Natural killer cell (primary cell): ENCODE measurements around the gene KRTDAP. TPM values are rescaled to one million over a fixed set of nuclear protein-coding genes. Genes with fewer than 3 reads are reported as not detected.

ENCODE experiments used
- total RNA-seq, 4 donors: library from RNA; stranded (reverse); fragments of 120-200 nt in 1 of 4; gene quantifications; one replicate each; pipeline versions ENCODE4 v1.2.3 to v1.2.4, GENCODE V29; 2013 to 2022

The KRTDAP gene
- total RNA-seq, 3 donors from 2014 or later (not counting 1 experiment from before 2014, with no cell fraction given): not detected

Other genes with a start within 250 kb of the KRTDAP start
- gene LSR, start 241.5 kb downstream of the KRTDAP start, total RNA-seq: 1 to 10 TPM; 3.4 to 6.9 (median 6.7) TPM
- 100 to 1,000 TPM; 243 to 253 (median 250) TPM for gene USF2, start 221.5 kb downstream of the KRTDAP start, total RNA-seq
- gene HAMP, start 207.9 kb downstream of the KRTDAP start, total RNA-seq: 1 to 10 TPM in 1 of 3 donors, under 1 TPM in 2; 0.34 to 1.5 (median 0.45) TPM
- gene MAG, start 198.3 kb downstream of the KRTDAP start, total RNA-seq: not detected
- gene CD22, start 161.3 kb downstream of the KRTDAP start, total RNA-seq: 1 to 10 TPM; 4.3 to 7.0 (median 6.0) TPM
- gene FFAR1, start 142.6 kb downstream of the KRTDAP start, total RNA-seq: under 1 TPM in 2 of 3 donors, not detected in 1; 0.30 to 0.47 TPM
- 1 to 10 TPM in 1 of 3 donors, under 1 TPM in 1, not detected in 1; 0.92 to 2.7 TPM for gene FFAR3, start 132.0 kb downstream of the KRTDAP start, total RNA-seq
- 1 to 10 TPM in 1 of 3 donors, under 1 TPM in 1, not detected in 1; 0.19 to 1.5 TPM for gene GPR42, start 119.4 kb downstream of the KRTDAP start, total RNA-seq
- gene FFAR2, start 42.2 kb downstream of the KRTDAP start, total RNA-seq: 1 to 10 TPM in 2 of 3 donors, under 1 TPM in 1; 0.70 to 8.6 (median 1.6) TPM
- 10 to 100 TPM; 10.7 to 15.3 (median 11.3) TPM for gene DMKN, start 23.2 kb upstream of the KRTDAP start, total RNA-seq
- not detected for gene SBSN, start 37.8 kb upstream of the KRTDAP start, total RNA-seq
- not detected for gene GAPDHS, start 43.0 kb upstream of the KRTDAP start, total RNA-seq
- gene TMEM147, start 55.2 kb upstream of the KRTDAP start, total RNA-seq: 10 to 100 TPM; 30.6 to 37.9 (median 31.2) TPM
- not detected for gene ATP4A, start 73.2 kb upstream of the KRTDAP start, total RNA-seq
- gene PMIS2, start 95.7 kb upstream of the KRTDAP start, total RNA-seq: not detected
- 10 to 100 TPM; 17.5 to 26.4 (median 21.6) TPM for gene HAUS5, start 122.3 kb upstream of the KRTDAP start, total RNA-seq
- 10 to 100 TPM; 51.6 to 61.7 (median 58.2) TPM for gene RBM42, start 138.6 kb upstream of the KRTDAP start, total RNA-seq
- gene ETV2, start 151.3 kb upstream of the KRTDAP start, total RNA-seq: 1 to 10 TPM in 1 of 3 donors, under 1 TPM in 2; 0.48 to 2.0 (median 0.87) TPM
- gene COX6B1, start 157.9 kb upstream of the KRTDAP start, total RNA-seq: 100 to 1,000 TPM; 213 to 247 (median 215) TPM
- gene UPK1A, start 176.1 kb upstream of the KRTDAP start, total RNA-seq: not detected
- 1 to 10 TPM in 1 of 3 donors, under 1 TPM in 2; 0.27 to 1.8 (median 0.35) TPM for gene ZBTB32, start 214.1 kb upstream of the KRTDAP start, total RNA-seq
- gene KMT2B, start 227.5 kb upstream of the KRTDAP start, total RNA-seq: 10 to 100 TPM; 60.8 to 70.9 (median 70.7) TPM